NCI-H2107 treated with DMSO at 0.1 percent for 48 hours (cell line): ENCODE measurements around the gene LRRC4C.
"Not testable (repeated sequence)": the region's sequence is repeated elsewhere in the genome, so short reads cannot be mapped to it uniquely, and the experiment has no call there.

ENCODE experiments used
- DNase-seq: peaks from one replicate; lab custom pipeline; 2025; ENCODE audit not compliant: unreplicated experiment; lab: John Stamatoyannopoulos, UW

LRRC4C gene

DNA sequence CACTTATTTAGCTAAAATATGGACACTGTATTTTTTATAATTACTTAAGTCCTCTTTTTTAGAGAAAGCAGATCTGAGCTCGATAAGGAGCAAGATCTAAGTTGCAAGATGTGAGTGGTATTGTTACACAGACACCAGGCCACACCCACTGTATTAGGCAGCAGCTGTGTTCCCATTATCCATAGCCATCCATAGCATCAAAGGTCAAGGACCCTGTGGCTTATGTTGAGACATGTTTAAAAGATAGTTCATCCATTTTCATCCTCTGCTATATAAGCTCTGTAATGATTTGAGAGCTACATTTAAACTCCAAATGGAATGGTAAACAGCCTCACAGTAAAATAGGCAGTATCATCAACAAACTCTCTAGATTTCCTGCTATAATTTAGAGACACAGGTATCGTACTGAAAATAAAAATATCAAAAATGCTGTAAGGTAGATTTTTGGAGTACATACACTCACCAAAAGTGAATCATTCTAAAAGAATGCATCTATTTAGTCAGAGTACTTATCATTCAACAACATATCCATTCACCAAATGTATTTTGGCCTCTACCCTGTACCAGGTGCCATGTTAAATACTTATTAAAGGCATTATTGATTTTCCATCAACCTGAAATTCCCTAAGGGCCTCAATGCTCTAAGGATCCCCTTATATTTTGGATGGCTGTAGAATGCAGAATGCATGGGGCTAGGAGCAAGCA is 574.0 kb downstream of the LRRC4C start:
- no peak for DNase-seq

GRCh38 chr11:40882301-40882700 is 577.2 kb downstream of the LRRC4C start:
- no peak for DNase-seq

DNA sequence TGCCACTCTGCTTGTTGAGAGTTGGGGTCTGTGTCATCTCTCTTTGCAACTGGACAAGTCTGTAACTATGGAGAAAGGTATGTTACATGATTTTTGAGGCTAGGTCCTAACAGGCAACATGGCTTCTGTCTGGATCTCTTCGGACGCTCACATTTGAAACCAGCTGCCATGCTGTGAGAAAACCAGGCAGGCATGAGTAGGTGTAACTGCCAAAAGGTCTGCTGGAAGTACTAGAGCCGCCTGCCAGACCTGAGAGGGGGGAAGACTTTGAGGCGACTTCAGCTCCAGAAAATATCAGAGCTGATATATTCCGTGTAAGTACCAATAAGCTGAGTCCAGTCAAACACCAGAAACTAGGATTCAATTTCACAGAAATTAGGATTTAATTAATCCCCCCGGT is 579.5 kb downstream of the LRRC4C start:
- no peak for DNase-seq

DNA sequence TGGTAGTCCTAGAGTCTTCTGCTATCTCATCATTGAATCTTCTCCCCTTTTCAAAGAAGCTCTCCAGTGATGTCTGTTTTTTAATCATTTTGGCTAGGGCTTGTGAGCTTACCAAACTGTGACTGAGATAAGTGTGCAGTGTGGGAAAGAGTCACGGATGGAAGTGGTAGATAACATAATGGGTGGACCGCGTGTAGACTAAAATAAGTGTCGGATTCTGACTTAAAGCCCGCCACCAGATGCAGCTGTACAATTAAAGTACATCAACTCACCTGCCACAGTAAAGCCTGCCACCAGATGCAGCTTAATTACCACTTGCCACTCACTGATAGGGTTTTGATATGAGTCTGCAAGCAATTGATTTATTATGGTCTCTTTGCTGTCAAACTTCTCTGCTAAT is 581.5 kb downstream of the LRRC4C start:
- no peak for DNase-seq

- no peak for DNase-seq
These were observed 582.2 kb downstream of the LRRC4C start for GRCh38 chr11:40877256-40877655.

DNA sequence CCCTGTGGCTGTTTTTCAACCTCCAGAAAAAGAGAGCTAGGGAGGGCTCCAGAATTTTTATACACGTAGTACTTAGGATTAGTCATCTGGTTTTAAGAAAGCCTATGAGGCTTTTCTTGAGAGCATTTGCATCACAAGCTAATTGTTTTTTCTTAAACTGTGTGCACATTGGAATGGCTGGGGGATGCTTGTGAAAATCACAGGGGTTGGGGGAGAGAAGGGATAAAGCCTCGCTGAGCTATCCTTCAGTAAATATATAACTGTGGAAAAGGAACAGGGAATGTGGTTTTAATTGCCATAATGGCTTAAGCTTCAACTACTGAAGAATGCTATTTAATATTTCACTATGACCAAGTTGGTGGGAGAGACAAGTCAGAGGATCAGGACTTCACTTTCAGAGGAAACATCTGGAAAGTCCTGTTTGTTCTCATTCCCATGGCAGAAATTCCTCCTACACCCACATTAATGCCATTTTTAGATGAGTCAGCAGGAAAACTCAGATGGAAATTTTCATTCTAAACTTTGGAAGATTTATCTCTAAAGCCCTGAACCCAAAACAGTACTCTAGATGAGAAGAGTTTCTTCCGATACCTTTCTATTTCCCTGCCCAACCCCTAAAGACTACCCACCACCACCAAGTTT is 591.3 kb downstream of the LRRC4C start:
- DNase-seq: no peak

- not testable (repeated sequence) for DNase-seq
These were observed 601.7 kb downstream of the LRRC4C start for GRCh38 chr11:40857754-40858153.

DNA sequence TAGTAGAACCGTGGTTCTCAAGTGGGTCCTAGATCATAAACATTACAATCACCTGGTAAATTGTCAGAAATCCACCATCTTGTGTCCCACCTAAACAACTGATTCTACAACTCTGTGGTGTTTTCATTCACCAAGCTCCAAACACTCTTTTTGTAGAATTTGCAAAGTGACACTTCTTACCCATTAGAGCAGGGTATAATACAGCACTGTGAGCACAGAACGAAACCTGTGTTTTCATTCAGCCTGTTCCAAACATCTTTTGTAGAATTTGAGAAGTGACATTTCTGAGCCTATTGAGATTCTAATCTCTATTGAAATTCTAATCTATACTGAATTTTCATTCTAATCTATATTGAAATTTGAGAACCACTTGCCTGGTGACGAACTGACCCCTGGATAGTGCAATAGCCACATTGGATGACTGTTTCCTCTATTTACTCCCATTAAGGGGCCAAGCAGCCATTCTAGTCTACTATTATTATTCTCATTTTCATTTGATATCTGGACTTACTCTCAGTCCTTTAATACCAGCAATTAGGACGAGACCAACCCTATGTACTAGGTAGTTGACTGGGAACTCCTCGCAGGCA is 616.6 kb downstream of the LRRC4C start:
- no peak for DNase-seq

DNA sequence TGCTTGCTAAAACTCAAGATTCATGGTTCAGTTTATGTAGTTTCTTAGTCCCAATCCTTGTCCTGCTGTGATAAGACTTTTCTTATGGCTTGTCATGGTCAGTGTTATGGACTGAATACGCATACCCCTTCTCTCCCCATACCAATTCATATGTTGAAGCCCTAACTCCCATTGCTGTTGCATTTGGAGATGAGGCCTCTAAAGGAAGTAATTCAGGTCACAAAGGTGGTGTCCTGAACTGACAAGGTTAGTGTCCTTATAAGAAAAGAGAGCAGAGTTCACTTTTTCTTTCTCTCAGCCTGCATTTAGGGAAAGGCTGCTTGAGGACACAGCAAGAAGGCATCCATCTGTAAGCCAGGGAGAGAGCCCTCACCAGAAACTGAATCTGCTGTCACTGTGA is 618.2 kb downstream of the LRRC4C start:
- DNase-seq: no peak

DNA sequence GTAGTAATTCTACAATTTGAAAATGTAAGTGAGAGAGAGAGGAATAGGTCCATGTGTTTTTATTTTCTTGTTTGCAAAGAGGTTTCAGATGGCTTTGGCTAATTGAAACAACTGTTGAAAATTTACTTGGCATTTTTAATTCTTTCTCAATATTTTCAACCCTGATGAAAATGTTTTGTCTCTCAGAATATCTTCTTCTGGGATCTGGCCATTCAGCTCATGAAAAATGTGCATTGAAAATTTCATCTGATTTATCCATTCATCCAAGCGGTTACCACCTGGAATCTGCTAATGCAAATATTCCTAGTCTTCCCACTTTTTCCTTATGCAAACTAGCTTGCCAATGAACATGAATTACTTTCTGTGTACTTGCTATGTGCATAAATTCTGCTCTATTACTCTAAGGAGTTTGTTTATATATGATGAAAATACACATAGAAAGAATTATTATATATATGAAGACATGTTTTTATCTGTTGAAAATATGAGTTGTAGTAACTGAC is 621.2 kb downstream of the LRRC4C start:
- no peak for DNase-seq

DNA sequence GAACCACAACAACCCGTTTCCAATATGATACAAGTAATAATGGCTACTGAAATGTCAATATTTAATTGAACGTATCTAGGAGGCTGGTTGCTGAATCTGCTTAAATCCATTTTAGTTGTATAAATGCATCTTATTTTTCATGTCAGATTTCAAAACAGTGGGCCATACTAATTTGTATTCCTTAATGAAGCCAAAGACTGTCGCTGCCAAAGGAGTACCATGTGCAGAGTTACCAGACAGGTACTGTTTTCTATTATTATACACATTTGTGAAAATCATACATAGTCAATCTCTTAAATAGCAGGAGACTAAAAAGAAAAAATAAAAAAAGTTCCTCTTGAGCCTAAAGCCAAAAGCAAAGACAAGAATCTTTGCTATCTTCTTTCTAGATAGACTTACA is 632.3 kb downstream of the LRRC4C start:
- no peak for DNase-seq

GRCh38 chr11:40826601-40827000 is 632.9 kb downstream of the LRRC4C start:
- DNase-seq: no peak

DNA sequence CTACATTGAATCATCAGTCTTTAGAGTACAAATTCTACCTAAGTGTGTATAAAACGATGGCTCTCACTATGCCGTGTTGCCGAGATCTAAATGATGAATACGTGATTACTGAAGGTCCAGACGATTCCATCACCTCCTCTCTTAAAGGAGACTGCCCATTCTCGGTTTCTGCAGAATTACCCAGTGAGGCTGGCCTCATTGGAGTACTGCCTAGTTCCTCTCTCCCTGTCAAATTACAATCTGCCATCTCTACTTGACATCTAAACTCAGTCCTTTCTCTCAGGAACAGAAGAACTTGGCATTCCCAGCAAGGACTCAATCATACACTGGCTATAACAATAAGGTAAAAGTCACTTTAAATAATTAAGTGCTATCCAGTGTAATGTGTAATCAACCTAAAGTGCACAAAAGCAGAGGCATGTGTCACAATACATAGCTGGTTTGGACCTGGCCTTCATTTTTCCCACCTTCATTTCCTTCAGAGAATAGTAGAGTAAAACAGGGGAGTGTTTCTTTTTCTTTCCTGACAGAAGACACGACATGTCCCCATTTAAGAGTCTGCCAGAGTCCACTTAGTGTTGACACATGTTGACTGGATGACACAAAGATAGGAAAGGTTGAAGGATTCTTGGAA is 634.1 kb downstream of the LRRC4C start:
- no peak for DNase-seq

- no peak for DNase-seq
These were observed 640.2 kb downstream of the LRRC4C start for GRCh38 chr11:40819230-40819629.

DNA sequence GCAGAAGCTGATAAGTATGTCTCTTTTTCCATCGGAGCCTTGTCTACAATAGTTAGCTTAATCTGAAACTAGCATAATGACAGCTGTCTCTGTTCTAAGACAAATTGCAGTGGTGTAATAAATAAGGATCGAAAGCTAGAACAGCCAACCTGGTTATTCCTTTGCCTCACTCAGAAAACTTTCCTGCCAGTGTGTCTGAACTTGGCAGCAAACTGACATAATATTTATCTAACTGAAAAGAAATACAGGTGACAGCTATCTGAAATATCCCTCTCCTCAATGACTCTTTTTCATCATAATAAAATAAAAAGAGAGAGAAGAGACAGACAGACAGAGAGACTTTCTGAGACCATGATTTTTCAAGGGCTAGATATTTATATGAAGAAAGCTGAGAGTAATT is 642.5 kb downstream of the LRRC4C start:
- no peak for DNase-seq

- no peak for DNase-seq
These were observed 661.5 kb downstream of the LRRC4C start for GRCh38 chr11:40797981-40798380.

GRCh38 chr11:40787224-40787623 is 672.2 kb downstream of the LRRC4C start:
- no peak for DNase-seq

- no peak for DNase-seq
These were observed 696.4 kb downstream of the LRRC4C start for GRCh38 chr11:40763046-40763445.

DNA sequence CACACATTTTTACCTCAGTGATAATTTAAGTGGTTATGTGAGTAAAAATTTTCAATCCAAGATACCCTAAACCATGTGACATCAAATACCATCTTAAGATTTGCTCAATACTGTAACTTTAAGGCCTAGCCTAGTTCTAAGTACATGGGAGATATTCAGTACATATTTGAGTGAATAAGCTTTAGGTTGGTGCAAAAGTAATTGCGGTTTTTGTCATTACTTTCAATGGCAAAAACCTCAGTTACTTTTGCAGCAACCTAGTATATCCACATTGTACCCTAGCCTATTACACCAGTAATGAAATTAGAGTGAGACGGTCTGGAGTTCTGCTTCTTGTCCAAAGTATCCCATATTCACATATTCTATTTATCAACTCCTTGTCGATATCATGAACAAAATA is 700.1 kb downstream of the LRRC4C start:
- DNase-seq: no peak

- DNase-seq: no peak
These were observed 705.2 kb downstream of the LRRC4C start for GRCh38 chr11:40754297-40754696.

DNA sequence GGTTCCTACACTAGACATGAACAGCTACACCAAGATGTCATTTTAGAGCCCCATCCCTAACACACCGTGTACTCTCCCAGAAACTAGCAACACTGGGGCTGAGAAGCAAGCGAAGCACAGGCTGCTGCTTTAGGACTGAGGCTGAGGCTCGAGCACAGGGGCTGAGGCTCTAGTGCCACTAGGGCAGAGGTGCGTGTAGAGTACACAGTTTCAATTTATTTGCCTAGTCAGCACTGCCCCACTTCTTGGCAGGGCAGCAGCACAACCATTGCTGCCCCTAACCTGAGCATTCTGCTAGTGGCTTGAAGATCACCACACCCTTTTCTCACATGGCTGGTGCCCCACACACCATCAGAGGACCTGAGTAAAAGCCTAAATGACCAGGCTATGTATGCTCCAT is 713.2 kb downstream of the LRRC4C start:
- DNase-seq: no peak

- no peak for DNase-seq
These were observed 727.3 kb downstream of the LRRC4C start for GRCh38 chr11:40732132-40732531.
